Measurements from ENCODE around the gene AMZ1.

AMZ1 gene
- 0.14 to 2.3 (median 0.71) reads per million in 3 experiments for total RNA-seq

GRCh38 chr7:2687881-2688318 lies at the start of gene AMZ1:
Gene AMZ1 (plus strand): TSS chr7:2688202. CDS start chr7:2700452, 12,250 bp downstream.
- no peak for DNase-seq

- DNase-seq: no peak
Observed at GRCh38 chr7:2638224-2638991, 49.6 kb upstream of the AMZ1 start.

GRCh38 chr7:2639181-2639681 lies 48.8 kb upstream of the AMZ1 start:
- DNase-seq: no peak

- no peak for DNase-seq
Observed at GRCh38 chr7:2639695-2640481, 48.1 kb upstream of the AMZ1 start.

- no peak for DNase-seq
Observed at GRCh38 chr7:2640482-2640830, 47.5 kb upstream of the AMZ1 start.

- no peak for DNase-seq
Observed at GRCh38 chr7:2640846-2641316, 47.1 kb upstream of the AMZ1 start.

- no peak for DNase-seq
Observed at GRCh38 chr7:2641406-2642393, 46.3 kb upstream of the AMZ1 start.

- no peak for DNase-seq
Observed at GRCh38 chr7:2643386-2644219, 44.4 kb upstream of the AMZ1 start.

GRCh38 chr7:2644220-2644561 lies 43.8 kb upstream of the AMZ1 start:
- no peak for DNase-seq

- no peak for DNase-seq
Observed at GRCh38 chr7:2644562-2645273, 43.3 kb upstream of the AMZ1 start.

- no peak for DNase-seq
Observed at GRCh38 chr7:2645274-2645868, 42.6 kb upstream of the AMZ1 start.

- DNase-seq: no peak
Observed at GRCh38 chr7:2646336-2646679, 41.7 kb upstream of the AMZ1 start.

- DNase-seq: no peak
Observed at GRCh38 chr7:2646680-2647571, 41.1 kb upstream of the AMZ1 start.

- DNase-seq: no peak
Observed at GRCh38 chr7:2647594-2648172, 40.3 kb upstream of the AMZ1 start.

- no peak for DNase-seq
Observed at GRCh38 chr7:2649139-2649838, 38.7 kb upstream of the AMZ1 start.

- no peak for DNase-seq
Observed at GRCh38 chr7:2649991-2650390, 38.0 kb upstream of the AMZ1 start.

- DNase-seq: no peak
Observed at GRCh38 chr7:2650451-2650850, 37.6 kb upstream of the AMZ1 start.

- DNase-seq: no peak
Observed at GRCh38 chr7:2651336-2651735, 36.7 kb upstream of the AMZ1 start.
